Transverse colon (tissue), 4 donors: ENCODE results near the gene FXYD6.

ENCODE experiments used
- POLR2A ChIP-seq: fragments of 450-650 bp; IDR thresholded peaks from one replicate; pipeline ENCODE4 v1.6.1; 2016; ENCODE audit warnings: antibody characterized with exemption, mild to moderate bottlenecking, moderate library complexity
- POLR2AphosphoS5 ChIP-seq, 3 donors: sonication (generic); formaldehyde crosslinking; IDR thresholded peaks; one replicate each; pipeline ENCODE4 v1.6.1; 2016; ENCODE audit warnings: antibody characterized with exemption in 3 of 3
- TF ChIP-seq, protein P1 (sequence below), 5 experiments: fragments of 200-600 bp in 3 of 5; fragments of 450-650 bp in 2 of 5; sonication (generic) in 3 of 5; IDR thresholded peaks; 1 replicate in 2 of 5; 2 replicates in 3 of 5; pipeline ENCODE4 v1.5.1; 2016 to 2017; ENCODE audit warnings: antibody characterized with exemption in 5 of 5, inconsistent platforms in 3 of 5, mild to moderate bottlenecking in 2 of 5, moderate library complexity in 1 of 5

DNA sequence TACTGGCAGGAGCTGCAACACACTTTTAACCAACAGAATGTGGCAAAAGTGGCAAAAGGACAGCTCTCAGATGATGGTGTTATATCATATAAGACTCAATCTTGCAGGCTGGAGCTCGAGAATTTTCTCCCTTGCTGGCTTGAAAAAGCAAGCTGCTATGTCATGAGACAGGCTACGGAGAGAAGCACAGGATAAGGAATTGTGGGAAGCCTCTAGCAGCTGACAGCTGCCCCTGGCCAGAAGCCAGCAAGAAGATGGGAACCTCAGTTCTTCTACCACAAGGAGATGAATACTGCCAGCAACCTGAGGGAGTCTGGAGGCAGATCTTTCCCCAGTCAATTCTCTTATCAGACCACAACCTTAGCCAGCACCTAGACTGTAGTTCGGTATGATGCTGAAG lies 24.6 kb downstream of the FXYD6 start:
- no peak for TF ChIP-seq POLR2AphosphoS5 (IDR thresholded peaks at IDR 0.05)
- TF ChIP-seq, protein P1, sequence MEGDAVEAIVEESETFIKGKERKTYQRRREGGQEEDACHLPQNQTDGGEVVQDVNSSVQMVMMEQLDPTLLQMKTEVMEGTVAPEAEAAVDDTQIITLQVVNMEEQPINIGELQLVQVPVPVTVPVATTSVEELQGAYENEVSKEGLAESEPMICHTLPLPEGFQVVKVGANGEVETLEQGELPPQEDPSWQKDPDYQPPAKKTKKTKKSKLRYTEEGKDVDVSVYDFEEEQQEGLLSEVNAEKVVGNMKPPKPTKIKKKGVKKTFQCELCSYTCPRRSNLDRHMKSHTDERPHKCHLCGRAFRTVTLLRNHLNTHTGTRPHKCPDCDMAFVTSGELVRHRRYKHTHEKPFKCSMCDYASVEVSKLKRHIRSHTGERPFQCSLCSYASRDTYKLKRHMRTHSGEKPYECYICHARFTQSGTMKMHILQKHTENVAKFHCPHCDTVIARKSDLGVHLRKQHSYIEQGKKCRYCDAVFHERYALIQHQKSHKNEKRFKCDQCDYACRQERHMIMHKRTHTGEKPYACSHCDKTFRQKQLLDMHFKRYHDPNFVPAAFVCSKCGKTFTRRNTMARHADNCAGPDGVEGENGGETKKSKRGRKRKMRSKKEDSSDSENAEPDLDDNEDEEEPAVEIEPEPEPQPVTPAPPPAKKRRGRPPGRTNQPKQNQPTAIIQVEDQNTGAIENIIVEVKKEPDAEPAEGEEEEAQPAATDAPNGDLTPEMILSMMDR (IDR thresholded peaks at IDR 0.05): no peak
- TF ChIP-seq POLR2A: no peak
